ENCODE results near the gene KRT76.

DNA sequence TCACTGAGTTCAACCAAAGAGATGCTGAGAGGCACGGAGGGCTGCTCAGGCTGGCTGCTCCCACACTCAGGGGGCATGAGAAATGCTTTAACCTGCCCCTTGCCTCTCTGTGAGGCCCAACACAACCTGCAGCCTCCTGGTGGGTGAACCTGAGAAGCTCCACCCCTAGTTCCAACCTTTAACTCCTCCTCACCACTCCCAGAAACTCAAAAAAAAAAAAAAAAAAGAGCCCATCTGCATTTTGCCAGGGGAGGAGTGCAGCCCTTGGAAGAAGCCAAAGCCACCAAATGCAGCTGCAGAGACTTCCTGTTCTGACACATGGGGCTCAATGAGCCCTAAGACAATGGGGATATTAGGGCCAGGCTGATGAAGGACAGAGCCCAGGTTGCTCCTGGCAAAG lies 27.9 kb upstream of the KRT76 start:
- TF ChIP-seq, protein P1, sequence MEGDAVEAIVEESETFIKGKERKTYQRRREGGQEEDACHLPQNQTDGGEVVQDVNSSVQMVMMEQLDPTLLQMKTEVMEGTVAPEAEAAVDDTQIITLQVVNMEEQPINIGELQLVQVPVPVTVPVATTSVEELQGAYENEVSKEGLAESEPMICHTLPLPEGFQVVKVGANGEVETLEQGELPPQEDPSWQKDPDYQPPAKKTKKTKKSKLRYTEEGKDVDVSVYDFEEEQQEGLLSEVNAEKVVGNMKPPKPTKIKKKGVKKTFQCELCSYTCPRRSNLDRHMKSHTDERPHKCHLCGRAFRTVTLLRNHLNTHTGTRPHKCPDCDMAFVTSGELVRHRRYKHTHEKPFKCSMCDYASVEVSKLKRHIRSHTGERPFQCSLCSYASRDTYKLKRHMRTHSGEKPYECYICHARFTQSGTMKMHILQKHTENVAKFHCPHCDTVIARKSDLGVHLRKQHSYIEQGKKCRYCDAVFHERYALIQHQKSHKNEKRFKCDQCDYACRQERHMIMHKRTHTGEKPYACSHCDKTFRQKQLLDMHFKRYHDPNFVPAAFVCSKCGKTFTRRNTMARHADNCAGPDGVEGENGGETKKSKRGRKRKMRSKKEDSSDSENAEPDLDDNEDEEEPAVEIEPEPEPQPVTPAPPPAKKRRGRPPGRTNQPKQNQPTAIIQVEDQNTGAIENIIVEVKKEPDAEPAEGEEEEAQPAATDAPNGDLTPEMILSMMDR (IDR thresholded peaks at IDR 0.05; ENCODE audit: low read length): no peak
- TF ChIP-seq EZH2 (IDR thresholded peaks at IDR 0.05; ENCODE audit: borderline replicate concordance, low read length): no peak
